Vagina (tissue), 2 donors: Measurements from ENCODE around the gene PICALM.

Experiments
- CTCF ChIP-seq, 3 experiments: fragments of 450-650 bp in 2 of 3; fragments of 200-600 bp in 1 of 3; sonication (generic) in 1 of 3; IDR thresholded peaks; one replicate each; pipeline ENCODE4 v1.5.1; 2017 to 2019; ENCODE audit warnings: antibody characterized with exemption in 3 of 3, mild to moderate bottlenecking in 2 of 3, moderate library complexity in 2 of 3
- POLR2AphosphoS5 ChIP-seq, 2 donors: sonication (generic); formaldehyde crosslinking; IDR thresholded peaks; one replicate each; pipeline ENCODE4 v1.9.0; 2017; ENCODE audit warnings: antibody characterized with exemption in 2 of 2, mild to moderate bottlenecking in 2 of 2, low read depth in 1 of 2; ENCODE audit not compliant: insufficient read depth in 1 of 2

- TF ChIP-seq CTCF (IDR thresholded peaks at IDR 0.05) (no peak), POLR2AphosphoS5 (IDR thresholded peaks at IDR 0.05; ENCODE audit: insufficient read depth in 1 of 2, low read depth in 1 of 2) (no peak)
These were observed 48.3 kb upstream of the PICALM start for GRCh38 chr11:86117001-86117711.
